ENCODE data around the gene RFT1. TPM values are rescaled to one million over a fixed set of nuclear protein-coding genes. Genes with fewer than 3 reads are reported as not detected.

Gene RFT1
- total RNA-seq, 2 experiments from 2014 or later: 42.5 to 42.9 TPM

GRCh38 chr3:53077476-53078220 lies 52.6 kb downstream of the RFT1 start:
- intact Hi-C loops (cut with micrococcal nuclease): loop anchor here (10.0 kb wide), 1 partner anchor 143 kb away; no protein-coding TSS in a partner anchor
- Mint-ChIP-seq H3K27me3 (no peaks in the 10 kb centered on the region), H3K4me1 (ENCODE audit: low read depth) (peaks cover 9% of the 10 kb centered on the region), H3K36me3 (ENCODE audit: low read depth) (no peaks in the 10 kb centered on the region), H3K9me3 (no peaks in the 10 kb centered on the region), H3K27ac (no peak overlapping the region), H3K4me3 (no peak overlapping the region)
- ATAC-seq (no peak), DNase-seq (no peak)
- TF ChIP-seq CTCF (IDR thresholded peaks at IDR 0.05): no peak
- ChIA-PET CTCF (no interaction called here), POLR2A (no interaction called here)

- DNase-seq (no peak), ATAC-seq (no peak)
- ChIA-PET CTCF (interaction anchor here (0.8 kb wide), 1 partner anchor 30 kb away, joined by 3 read pairs; the partner anchor contains the start of gene SFMBT1), POLR2A (interaction anchor here (0.9 kb wide), 1 partner anchor 141 kb away, joined by 3 read pairs; no protein-coding TSS in a partner anchor)
- no peak for TF ChIP-seq CTCF (IDR thresholded peaks at IDR 0.05)
- intact Hi-C loops (cut with micrococcal nuclease): loop anchor here (10.0 kb wide), 1 partner anchor 141 kb away; no protein-coding TSS in a partner anchor
- Mint-ChIP-seq H3K27ac (no peak overlapping the region), H3K27me3 (no peaks in the 10 kb centered on the region), H3K9me3 (no peaks in the 10 kb centered on the region), H3K4me1 (ENCODE audit: low read depth) (peaks cover 17% of the 10 kb centered on the region), H3K4me3 (no peak overlapping the region), H3K36me3 (ENCODE audit: low read depth) (no peaks in the 10 kb centered on the region)
Observed at GRCh38 chr3:53075743-53076140, 54.5 kb downstream of the RFT1 start.

GRCh38 chr3:53074761-53075742 lies 55.2 kb downstream of the RFT1 start:
- H3K4me1 Mint-ChIP-seq (ENCODE audit: low read depth): peaks cover 17% of the 10 kb centered on the region

GRCh38 chr3:53074366-53074696 lies 55.9 kb downstream of the RFT1 start:
- Mint-ChIP-seq H3K4me1 (ENCODE audit: low read depth) (peaks cover 17% of the 10 kb centered on the region), H3K27ac (peak overlapping the region; percentile 50)
- ATAC-seq: no peak

More at GRCh38 chr3:53074761-53075742, 55.2 kb downstream of the RFT1 start:
- ATAC-seq (no peak), DNase-seq (no peak)
- H3K4me3 Mint-ChIP-seq: no peak overlapping the region
- H3K9me3 Mint-ChIP-seq: no peaks in the 10 kb centered on the region
- no peaks in the 10 kb centered on the region for H3K36me3 Mint-ChIP-seq (ENCODE audit: low read depth)
- H3K27ac Mint-ChIP-seq: peak overlapping the region; percentile 50
- TF ChIP-seq CTCF (IDR thresholded peaks at IDR 0.05): no peak
- no peaks in the 10 kb centered on the region for H3K27me3 Mint-ChIP-seq
- ChIA-PET POLR2A (interaction anchor here (0.9 kb wide), 1 partner anchor 140 kb away, joined by 3 read pairs; no protein-coding TSS in a partner anchor), CTCF (interaction anchor here (0.8 kb wide), 1 partner anchor 29 kb away, joined by 3 read pairs; the partner anchor contains the start of gene SFMBT1)
- intact Hi-C loops (cut with micrococcal nuclease): loop anchor here (10.0 kb wide), 1 partner anchor 140 kb away; no protein-coding TSS in a partner anchor

More at GRCh38 chr3:53074366-53074696, 55.9 kb downstream of the RFT1 start:
- H3K27me3 Mint-ChIP-seq: no peaks in the 10 kb centered on the region
- DNase-seq: no peak
- ChIA-PET POLR2A (interaction anchor here (2.2 kb wide), 1 partner anchor 177 kb away, joined by 6 read pairs; the partner anchor contains the start of gene STIMATE), CTCF (interaction anchor here (1.1 to 2.0 kb wide), 2 partner anchors 13 to 331 kb away, joined by 3 to 8 read pairs; no protein-coding TSS in a partner anchor)
- H3K36me3 Mint-ChIP-seq (ENCODE audit: low read depth): no peaks in the 10 kb centered on the region
- no peak for TF ChIP-seq CTCF (IDR thresholded peaks at IDR 0.05)
- H3K9me3 Mint-ChIP-seq: no peaks in the 10 kb centered on the region
- intact Hi-C loops (cut with micrococcal nuclease): loop anchor here (10.0 kb wide), 1 partner anchor 140 kb away; no protein-coding TSS in a partner anchor
- no peak overlapping the region for H3K4me3 Mint-ChIP-seq

Data from activated CD8-positive, alpha-beta T cell treated with anti-CD3 and anti-CD28 coated beads for 36 hours (primary cell).